ENCODE results near the gene DPF3. TPM values are rescaled to one million over a fixed set of nuclear protein-coding genes. Genes with fewer than 3 reads are reported as not detected.

Gene DPF3
- total and polyA plus RNA-seq, 2 donors: 0.71 to 2.2 TPM

GRCh38 chr14:72583316-72584272 lies 310.3 kb downstream of the DPF3 start:
- no peaks in the 10 kb centered on the region for H3K4me1 ChIP-seq (ENCODE audit: insufficient read depth)
- no peak for DNase-seq (ENCODE audit: extremely low spot score)
- H3K27ac ChIP-seq (ENCODE audit: low read depth): no peak overlapping the region
- H3K4me3 ChIP-seq (ENCODE audit: low read depth, low read length): no peak overlapping the region
- H3K36me3 ChIP-seq (ENCODE audit: insufficient read depth): no peaks in the 10 kb centered on the region
- 94% methylated on average over 5 of the region's 5 CpGs for WGBS

DNA sequence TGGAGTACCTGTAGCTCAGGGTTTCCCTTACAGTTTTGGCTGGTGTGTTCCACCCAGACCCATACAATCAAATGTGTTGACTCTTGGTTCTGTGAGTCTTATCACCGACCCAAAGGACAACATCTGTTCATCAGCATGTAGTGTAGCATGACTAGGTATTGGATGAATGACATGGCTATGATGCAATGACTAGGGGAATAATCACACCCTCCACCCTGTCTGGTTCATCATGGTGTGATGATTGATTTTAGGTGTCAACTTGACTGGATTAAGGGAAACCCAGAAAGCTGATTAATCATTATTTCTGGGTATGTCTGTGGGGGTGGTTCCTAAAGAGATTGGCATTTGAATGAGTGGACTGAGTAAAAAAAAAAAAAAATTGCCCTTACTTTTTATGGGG lies 311.3 kb downstream of the DPF3 start:
- no peaks in the 10 kb centered on the region for H3K4me1 ChIP-seq (ENCODE audit: insufficient read depth)
- DNase-seq (ENCODE audit: extremely low spot score): no peak
- H3K27ac ChIP-seq (ENCODE audit: low read depth): no peak overlapping the region
- no peak overlapping the region for H3K4me3 ChIP-seq (ENCODE audit: low read depth, low read length)
- H3K36me3 ChIP-seq (ENCODE audit: insufficient read depth): no peaks in the 10 kb centered on the region
- 92% methylated on average over 1 of the region's 1 CpG for WGBS

GRCh38 chr14:72578514-72578913 lies 315.4 kb downstream of the DPF3 start:
- H3K4me3 ChIP-seq (ENCODE audit: low read depth, low read length): no peak overlapping the region
- WGBS: 87% methylated on average over 5 of the region's 5 CpGs
- H3K4me1 ChIP-seq (ENCODE audit: insufficient read depth): no peaks in the 10 kb centered on the region
- H3K27ac ChIP-seq (ENCODE audit: low read depth): no peak overlapping the region
- no peak for DNase-seq (ENCODE audit: extremely low spot score)
- H3K36me3 ChIP-seq (ENCODE audit: insufficient read depth): no peaks in the 10 kb centered on the region

GRCh38 chr14:72577521-72577920 lies 316.4 kb downstream of the DPF3 start:
- WGBS: 75% methylated on average over 5 of the region's 5 CpGs
- H3K36me3 ChIP-seq (ENCODE audit: insufficient read depth): no peaks in the 10 kb centered on the region
- no peaks in the 10 kb centered on the region for H3K4me1 ChIP-seq (ENCODE audit: insufficient read depth)
- no peak overlapping the region for H3K27ac ChIP-seq (ENCODE audit: low read depth)
- H3K4me3 ChIP-seq (ENCODE audit: low read depth, low read length): no peak overlapping the region
- no peak for DNase-seq (ENCODE audit: extremely low spot score)

DNA sequence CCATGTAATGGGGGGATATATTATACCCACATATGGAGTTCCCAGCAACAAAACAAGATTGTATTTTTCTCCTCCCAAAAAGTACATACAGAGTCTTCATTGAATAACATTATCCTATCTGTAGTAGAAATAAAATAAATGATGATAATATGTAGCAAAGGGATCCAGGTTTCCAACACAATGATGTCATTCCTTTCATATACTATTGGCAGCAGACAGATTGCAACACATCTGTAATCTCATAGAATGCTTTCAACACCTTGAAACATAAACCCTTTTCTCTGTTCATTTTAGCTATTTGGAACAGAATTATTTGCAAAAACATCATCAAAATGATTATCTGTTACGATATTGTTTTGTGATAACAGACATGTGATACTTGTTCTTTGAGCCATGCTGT lies 317.6 kb downstream of the DPF3 start:
- Histone ChIP-seq H3K36me3 (ENCODE audit: insufficient read depth) (no peaks in the 10 kb centered on the region), H3K4me3 (ENCODE audit: low read depth, low read length) (no peak overlapping the region), H3K27ac (ENCODE audit: low read depth) (no peak overlapping the region), H3K4me1 (ENCODE audit: insufficient read depth) (no peaks in the 10 kb centered on the region)
- DNase-seq (ENCODE audit: extremely low spot score): no peak
- WGBS: 78% methylated on average over 1 of the region's 1 CpG

- WGBS: 96% methylated on average over 1 of the region's 1 CpG
- H3K27ac ChIP-seq (ENCODE audit: low read depth): no peak overlapping the region
- no peak for DNase-seq (ENCODE audit: extremely low spot score)
These were observed 319.2 kb downstream of the DPF3 start for GRCh38 chr14:72574715-72575114.

DNA sequence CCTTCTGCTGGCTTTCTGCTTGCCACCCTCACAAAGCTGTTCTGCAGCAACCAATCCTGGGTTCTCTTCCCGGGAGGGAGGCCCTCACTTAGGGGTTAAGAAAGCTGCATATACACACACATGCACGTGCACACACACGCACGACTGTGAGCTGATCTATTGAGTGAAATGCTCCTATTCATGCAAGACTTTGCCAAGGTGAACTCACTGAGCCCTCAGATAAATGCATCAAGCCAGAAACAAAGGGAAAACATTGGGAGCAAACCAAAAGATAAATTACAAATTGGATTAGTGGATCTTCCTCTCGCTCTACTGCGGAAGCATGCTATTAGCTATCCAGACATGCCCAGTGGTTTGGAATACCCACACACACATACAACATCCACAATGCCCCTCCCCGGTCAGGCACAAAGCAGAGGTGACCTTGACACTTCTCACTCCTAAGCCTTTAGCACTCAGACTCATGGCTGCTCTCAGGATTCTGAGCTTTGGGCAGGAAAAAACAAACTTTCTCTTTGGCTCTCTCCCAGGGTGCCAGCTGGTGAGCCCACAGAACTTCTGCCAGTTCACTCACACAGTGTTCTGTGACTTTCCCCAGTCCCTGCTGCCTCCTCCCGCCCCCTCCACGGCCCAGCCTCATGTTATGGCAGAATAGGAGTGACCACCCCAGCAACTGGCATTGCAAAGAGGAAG lies 320.0 kb downstream of the DPF3 start:
- Histone ChIP-seq H3K27ac (ENCODE audit: low read depth) (no peak overlapping the region), H3K4me3 (ENCODE audit: low read depth, low read length) (no peak overlapping the region), H3K36me3 (ENCODE audit: insufficient read depth) (no peaks in the 10 kb centered on the region), H3K4me1 (ENCODE audit: insufficient read depth) (no peaks in the 10 kb centered on the region)
- DNase-seq (ENCODE audit: extremely low spot score): no peak
- WGBS: 72% methylated on average over 9 of the region's 9 CpGs

More at GRCh38 chr14:72574715-72575114, 319.2 kb downstream of the DPF3 start:
- Histone ChIP-seq H3K4me1 (ENCODE audit: insufficient read depth) (no peaks in the 10 kb centered on the region), H3K36me3 (ENCODE audit: insufficient read depth) (no peaks in the 10 kb centered on the region), H3K4me3 (ENCODE audit: low read depth, low read length) (no peak overlapping the region)

Small RNA genes lying within 50 kb of the gene (small RNA-seq; reads per million reads assigned to genes)
- gene RF00019: not detected

Other genes with a start within 250 kb of the DPF3 start
- gene DCAF4, start 32.4 kb upstream of the DPF3 start, total RNA-seq: 5.9 TPM
- gene DCAF4, start 32.4 kb upstream of the DPF3 start, polyA plus RNA-seq: 16.6 TPM
- gene ZFYVE1, start 133.0 kb upstream of the DPF3 start, total RNA-seq: 11.9 TPM
- gene ZFYVE1, start 133.0 kb upstream of the DPF3 start, polyA plus RNA-seq: 14.3 TPM
- 96.8 TPM for gene RBM25, start 164.4 kb upstream of the DPF3 start, total RNA-seq
- gene RBM25, start 164.4 kb upstream of the DPF3 start, polyA plus RNA-seq: 28.6 TPM
- gene PSEN1, start 242.4 kb upstream of the DPF3 start, total RNA-seq: 47.8 TPM
- 28.7 TPM for gene PSEN1, start 242.4 kb upstream of the DPF3 start, polyA plus RNA-seq